Dermis lymphatic vessel endothelial cell (primary cell): ENCODE results near the gene PRICKLE1. TPM values are rescaled to one million over a fixed set of nuclear protein-coding genes. Genes with fewer than 3 reads are reported as not detected.

Experiments used
- total RNA-seq: library from RNA; depleted of rRNA; stranded (reverse); fragments of >200 nt; gene quantifications from 2 replicates; pipeline ENCODE4 v1.2.1, GENCODE V29; 2014

The PRICKLE1 gene
- total RNA-seq: 7.6 and 21.9 TPM in 2 replicates

GRCh38 chr12:42589465-42590329, at the start of gene PRICKLE1:
PRICKLE1 (minus strand) TSS chr12:42589746; CDS start chr12:42472516, 117,230 bp downstream.

